OCI-LY3 (cell line): ENCODE measurements around the gene ISL1.

Experiments
- H2AFZ ChIP-seq: fragments of 200-600, 300-600 bp; shearing (Covaris generic); 2 replicates; pipeline ENCODE4 v1.6.0; 2014; ENCODE audit warnings: antibody characterized with exemption, low read depth, low read length
- H3K27ac ChIP-seq: fragments of 200-600, 300-600 bp; sonication (generic); 2 replicates; pipeline ENCODE4 v1.5.1; 2014; ENCODE audit warnings: mild to moderate bottlenecking, low read length, moderate library complexity, mixed read lengths
- H3K27me3 ChIP-seq: fragments of 200-600, 300-600 bp; sonication (generic); 2 replicates; pipeline ENCODE4 v1.6.1; 2014; ENCODE audit warnings: low read depth, low read length, mixed read lengths
- H3K36me3 ChIP-seq: fragments of 200-600, 300-600 bp; sonication (generic); replicated peaks from 2 replicates; pipeline ENCODE3; 2014; ENCODE audit warnings: low read depth, low read length, mixed read lengths
- H3K4me1 ChIP-seq: fragments of 300-600, 200-600 bp; sonication (generic); 2 replicates; pipeline ENCODE4 v1.6.1; 2014; ENCODE audit warnings: low read length, mixed read lengths
- H3K4me2 ChIP-seq: fragments of 200-600, 300-600 bp; sonication (generic); 2 replicates; pipeline ENCODE4 v1.6.1; 2014; ENCODE audit warnings: low read length, mixed read lengths
- H3K4me3 ChIP-seq: fragments of 300-600, 200-600 bp; sonication (generic); 2 replicates; pipeline ENCODE4 v1.5.1; 2014; ENCODE audit warnings: antibody characterized with exemption, mild to moderate bottlenecking, low read length, moderate library complexity
- H3K79me2 ChIP-seq: fragments of 300-600, 200-600 bp; shearing (Covaris generic); 2 replicates; pipeline ENCODE4 v1.6.1; 2014; ENCODE audit warnings: mild to moderate bottlenecking, low read length, mixed read lengths
- H3K9ac ChIP-seq: fragments of 300-600, 200-600 bp; shearing (Covaris generic); 2 replicates; pipeline ENCODE4 v1.6.0; 2014; ENCODE audit warnings: mild to moderate bottlenecking, low read length, moderate library complexity
- H3K9me3 ChIP-seq: fragments of 200-600, 300-600 bp; shearing (Covaris generic); 2 replicates; pipeline ENCODE4 v1.6.1; 2014; ENCODE audit warnings: low read length, mixed read lengths; ENCODE audit not compliant: insufficient read depth
- H4K20me1 ChIP-seq: fragments of 200-600, 300-600 bp; sonication (generic); 2 replicates; pipeline ENCODE4 v1.6.1; 2016; ENCODE audit warnings: low read length, mixed read lengths; ENCODE audit not compliant: insufficient read depth
- EZH2phosphoT487 ChIP-seq: fragments of 200-600 bp; shearing (Covaris generic); IDR thresholded peaks from 2 replicates; pipeline ENCODE4 v1.6.1; 2018; ENCODE audit warnings: antibody characterized with exemption, mixed run types, low read depth
- TF ChIP-seq, protein P1 (sequence below): fragments of 200-600, 300-600 bp; sonication (generic); IDR thresholded peaks from 2 replicates; pipeline ENCODE4 v1.5.1; 2014; ENCODE audit warnings: antibody characterized with exemption, low read length, low read depth

The ISL1 gene

DNA sequence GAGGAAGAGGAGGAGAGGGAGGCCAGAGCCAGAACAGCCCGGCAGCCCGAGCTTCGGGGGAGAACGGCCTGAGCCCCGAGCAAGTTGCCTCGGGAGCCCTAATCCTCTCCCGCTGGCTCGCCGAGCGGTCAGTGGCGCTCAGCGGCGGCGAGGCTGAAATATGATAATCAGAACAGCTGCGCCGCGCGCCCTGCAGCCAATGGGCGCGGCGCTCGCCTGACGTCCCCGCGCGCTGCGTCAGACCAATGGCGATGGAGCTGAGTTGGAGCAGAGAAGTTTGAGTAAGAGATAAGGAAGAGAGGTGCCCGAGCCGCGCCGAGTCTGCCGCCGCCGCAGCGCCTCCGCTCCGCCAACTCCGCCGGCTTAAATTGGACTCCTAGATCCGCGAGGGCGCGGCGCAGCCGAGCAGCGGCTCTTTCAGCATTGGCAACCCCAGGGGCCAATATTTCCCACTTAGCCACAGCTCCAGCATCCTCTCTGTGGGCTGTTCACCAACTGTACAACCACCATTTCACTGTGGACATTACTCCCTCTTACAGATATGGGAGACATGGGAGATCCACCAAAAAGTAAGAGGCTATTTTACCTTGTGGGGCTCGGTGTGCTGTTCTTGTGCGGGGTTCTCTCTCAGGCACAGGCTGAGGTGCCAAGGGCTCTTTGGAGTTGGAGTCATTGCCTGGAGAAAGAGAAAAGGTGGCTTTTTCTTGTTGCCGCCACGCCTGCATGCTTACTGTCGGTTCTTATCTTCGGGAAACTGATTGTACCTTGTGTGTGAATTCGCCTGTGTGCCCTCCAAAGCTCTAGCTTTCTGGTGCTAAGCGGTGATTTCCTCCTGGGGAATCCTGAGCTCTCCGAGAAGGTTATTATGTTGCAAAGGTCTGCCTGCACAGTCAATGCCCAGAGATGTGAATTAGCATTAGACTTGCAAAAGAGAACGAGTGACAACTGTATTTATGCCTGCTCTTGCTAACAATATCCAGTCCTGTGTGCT, at the start of gene ISL1:
Gene ISL1, plus strand, starts transcription at position 318 of the 991 bp plus-strand sequence. Its CDS starts 224 bp downstream, at position 542.
- no peak within 1 kb of the TSS for H3K9ac ChIP-seq
- no peak within 1 kb of the TSS for H2AFZ ChIP-seq

DNA sequence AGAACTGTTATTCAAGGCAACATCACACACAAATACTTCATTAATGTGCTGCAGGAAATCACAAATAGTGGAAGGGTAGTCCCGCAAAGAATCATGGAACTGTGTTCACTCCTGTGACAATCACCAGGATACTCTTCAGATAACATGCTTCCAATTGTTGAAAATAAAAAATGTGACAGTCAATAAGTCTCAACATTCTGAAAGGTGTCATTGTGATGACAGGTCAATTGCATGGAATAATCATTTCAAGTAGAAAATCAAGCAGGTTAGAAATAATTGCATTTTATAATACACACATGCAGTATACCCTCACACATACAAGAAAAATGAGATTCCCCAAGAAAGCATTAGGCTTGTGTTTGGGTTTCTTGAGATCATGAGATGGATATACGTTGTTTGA, 46.4 kb upstream of the ISL1 start:
- TF ChIP-seq, protein P1, sequence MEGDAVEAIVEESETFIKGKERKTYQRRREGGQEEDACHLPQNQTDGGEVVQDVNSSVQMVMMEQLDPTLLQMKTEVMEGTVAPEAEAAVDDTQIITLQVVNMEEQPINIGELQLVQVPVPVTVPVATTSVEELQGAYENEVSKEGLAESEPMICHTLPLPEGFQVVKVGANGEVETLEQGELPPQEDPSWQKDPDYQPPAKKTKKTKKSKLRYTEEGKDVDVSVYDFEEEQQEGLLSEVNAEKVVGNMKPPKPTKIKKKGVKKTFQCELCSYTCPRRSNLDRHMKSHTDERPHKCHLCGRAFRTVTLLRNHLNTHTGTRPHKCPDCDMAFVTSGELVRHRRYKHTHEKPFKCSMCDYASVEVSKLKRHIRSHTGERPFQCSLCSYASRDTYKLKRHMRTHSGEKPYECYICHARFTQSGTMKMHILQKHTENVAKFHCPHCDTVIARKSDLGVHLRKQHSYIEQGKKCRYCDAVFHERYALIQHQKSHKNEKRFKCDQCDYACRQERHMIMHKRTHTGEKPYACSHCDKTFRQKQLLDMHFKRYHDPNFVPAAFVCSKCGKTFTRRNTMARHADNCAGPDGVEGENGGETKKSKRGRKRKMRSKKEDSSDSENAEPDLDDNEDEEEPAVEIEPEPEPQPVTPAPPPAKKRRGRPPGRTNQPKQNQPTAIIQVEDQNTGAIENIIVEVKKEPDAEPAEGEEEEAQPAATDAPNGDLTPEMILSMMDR, result no peak
- no peak for TF ChIP-seq EZH2phosphoT487
- Histone ChIP-seq H3K9me3 (no peaks in the 10 kb centered on the region), H3K9ac (no peak overlapping the region), H3K4me2 (no peak overlapping the region), H3K79me2 (no peaks in the 10 kb centered on the region), H3K27ac (no peak overlapping the region), H4K20me1 (no peaks in the 10 kb centered on the region), H3K4me3 (no peak overlapping the region), H3K27me3 (no peaks in the 10 kb centered on the region), H3K4me1 (no peaks in the 10 kb centered on the region), H2AFZ (no peak overlapping the region), H3K36me3 (no peaks in the 10 kb centered on the region)

More for the DNA sequence above, at the start of gene ISL1:
- H3K36me3 ChIP-seq, result no peaks in the 10 kb centered on the region
- no peaks in the 10 kb centered on the region for H3K27me3 ChIP-seq
- no peak for TF ChIP-seq EZH2phosphoT487
- TF ChIP-seq, protein P1, result no peak
- H3K79me2 ChIP-seq, result no peaks in the 10 kb centered on the region
- H3K9me3 ChIP-seq, result no peaks in the 10 kb centered on the region
- no peaks in the 10 kb centered on the region for H4K20me1 ChIP-seq
- H3K27ac ChIP-seq, result no peak within 1 kb of the TSS
- no peak within 1 kb of the TSS for H3K4me2 ChIP-seq
- H3K4me1 ChIP-seq, result no peaks in the 10 kb centered on the region
- H3K4me3 ChIP-seq, result no peak within 1 kb of the TSS

DNA sequence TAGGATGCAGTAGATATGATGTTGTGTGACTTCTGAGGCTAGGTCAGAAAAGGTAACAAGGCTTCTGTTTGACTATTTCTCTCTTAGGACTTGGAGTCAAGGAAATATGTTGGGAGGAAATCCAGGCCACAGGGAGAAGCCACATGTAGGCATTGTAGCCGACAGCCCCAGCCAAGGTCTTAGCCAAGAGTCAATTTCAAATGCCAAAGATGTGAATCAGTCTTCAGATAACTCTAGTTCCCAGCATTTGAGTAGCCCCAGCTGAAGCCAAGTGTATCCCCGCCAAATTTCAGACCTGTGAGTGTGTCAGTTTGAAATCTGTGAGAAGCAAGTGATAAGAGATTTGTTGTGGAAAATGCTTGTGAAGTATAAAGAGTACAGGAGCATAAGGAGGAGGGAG, 38.1 kb upstream of the ISL1 start:
- Histone ChIP-seq H3K4me2 (no peak overlapping the region), H3K79me2 (no peaks in the 10 kb centered on the region), H3K9ac (no peak overlapping the region), H3K9me3 (no peaks in the 10 kb centered on the region), H2AFZ (no peak overlapping the region), H3K4me1 (no peaks in the 10 kb centered on the region), H3K4me3 (no peak overlapping the region), H3K36me3 (no peaks in the 10 kb centered on the region), H4K20me1 (no peaks in the 10 kb centered on the region), H3K27ac (no peak overlapping the region), H3K27me3 (no peaks in the 10 kb centered on the region)
- TF ChIP-seq EZH2phosphoT487, result no peak
- TF ChIP-seq, protein P1, result no peak

DNA sequence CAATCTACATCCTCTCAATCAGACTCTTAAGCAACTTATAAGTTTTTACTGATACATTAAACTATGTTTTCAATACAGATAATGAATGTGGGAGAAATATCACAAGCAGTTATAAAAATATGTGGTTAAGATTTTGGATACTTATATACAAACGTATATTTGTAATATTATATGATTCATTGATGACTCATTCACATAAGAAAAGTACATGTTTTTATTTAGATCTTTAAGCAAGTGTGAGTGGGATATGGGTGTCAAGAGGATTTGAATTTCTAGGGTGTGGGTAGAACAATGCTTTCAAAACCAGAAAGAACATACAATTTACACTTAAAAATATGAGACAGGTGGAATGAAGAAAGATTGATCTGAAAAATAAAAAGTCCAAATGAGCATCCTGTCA, 36.1 kb upstream of the ISL1 start:
- H3K9me3 ChIP-seq, result no peaks in the 10 kb centered on the region
- H3K36me3 ChIP-seq, result no peaks in the 10 kb centered on the region
- no peak overlapping the region for H3K9ac ChIP-seq
- no peak overlapping the region for H3K4me3 ChIP-seq
- H3K4me2 ChIP-seq, result no peak overlapping the region
- H3K27ac ChIP-seq, result no peak overlapping the region
- TF ChIP-seq, protein P1, result no peak
- no peak for TF ChIP-seq EZH2phosphoT487
- no peaks in the 10 kb centered on the region for H4K20me1 ChIP-seq
- H2AFZ ChIP-seq, result no peak overlapping the region
- H3K4me1 ChIP-seq, result no peaks in the 10 kb centered on the region
- H3K79me2 ChIP-seq, result no peaks in the 10 kb centered on the region
- no peaks in the 10 kb centered on the region for H3K27me3 ChIP-seq
